SK-N-SH (cell line): ENCODE measurements around the gene RPL27.

Experiments used
- FOXM1 ChIP-seq: IDR thresholded peaks from 2 replicates; pipeline ENCODE4 v1.4.0; 2012; ENCODE audit warnings: low read depth, mild to moderate bottlenecking
- GABPA ChIP-seq: IDR thresholded peaks from 2 replicates; pipeline ENCODE4 v1.4.0; 2012; ENCODE audit warnings: low read depth, mild to moderate bottlenecking
- MAX ChIP-seq: IDR thresholded peaks from 2 replicates; pipeline ENCODE4 v1.4.0; 2012; ENCODE audit warnings: low read depth
- MXI1 ChIP-seq: IDR thresholded peaks from 2 replicates; pipeline ENCODE4 v1.6.1; 2012; ENCODE audit warnings: mild to moderate bottlenecking, low read depth, low read length, improper control_type of control experiment
- NFIC ChIP-seq: IDR thresholded peaks from 2 replicates; pipeline ENCODE4 v1.4.0; 2012; ENCODE audit warnings: borderline replicate concordance
- NRF1 ChIP-seq: IDR thresholded peaks from 2 replicates; pipeline ENCODE4 v1.6.1; 2012; ENCODE audit warnings: low read depth, mild to moderate bottlenecking, low read length
- POLR2AphosphoS5 ChIP-seq: IDR thresholded peaks from 2 replicates; pipeline ENCODE4 v1.6.1; 2012; ENCODE audit warnings: low read depth, low read length
- RXRA ChIP-seq: IDR thresholded peaks from 2 replicates; pipeline ENCODE4 v1.4.0; 2012; ENCODE audit warnings: low read depth, mild to moderate bottlenecking, borderline replicate concordance
- TF ChIP-seq, protein P1 (sequence below): fragments of 200-600 bp; sonication (generic); IDR thresholded peaks from 2 replicates; pipeline ENCODE4 v1.6.1; 2017; ENCODE audit warnings: antibody characterized with exemption, mild to moderate bottlenecking, moderate library complexity
- TF ChIP-seq, protein P2 (sequence below): IDR thresholded peaks from 2 replicates; pipeline ENCODE4 v1.4.0; 2012; ENCODE audit warnings: low read depth, borderline replicate concordance

- TF ChIP-seq, protein P1, sequence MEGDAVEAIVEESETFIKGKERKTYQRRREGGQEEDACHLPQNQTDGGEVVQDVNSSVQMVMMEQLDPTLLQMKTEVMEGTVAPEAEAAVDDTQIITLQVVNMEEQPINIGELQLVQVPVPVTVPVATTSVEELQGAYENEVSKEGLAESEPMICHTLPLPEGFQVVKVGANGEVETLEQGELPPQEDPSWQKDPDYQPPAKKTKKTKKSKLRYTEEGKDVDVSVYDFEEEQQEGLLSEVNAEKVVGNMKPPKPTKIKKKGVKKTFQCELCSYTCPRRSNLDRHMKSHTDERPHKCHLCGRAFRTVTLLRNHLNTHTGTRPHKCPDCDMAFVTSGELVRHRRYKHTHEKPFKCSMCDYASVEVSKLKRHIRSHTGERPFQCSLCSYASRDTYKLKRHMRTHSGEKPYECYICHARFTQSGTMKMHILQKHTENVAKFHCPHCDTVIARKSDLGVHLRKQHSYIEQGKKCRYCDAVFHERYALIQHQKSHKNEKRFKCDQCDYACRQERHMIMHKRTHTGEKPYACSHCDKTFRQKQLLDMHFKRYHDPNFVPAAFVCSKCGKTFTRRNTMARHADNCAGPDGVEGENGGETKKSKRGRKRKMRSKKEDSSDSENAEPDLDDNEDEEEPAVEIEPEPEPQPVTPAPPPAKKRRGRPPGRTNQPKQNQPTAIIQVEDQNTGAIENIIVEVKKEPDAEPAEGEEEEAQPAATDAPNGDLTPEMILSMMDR: no peak
- TF ChIP-seq GABPA: no peak
- no peak for TF ChIP-seq MAX
- TF ChIP-seq POLR2AphosphoS5: no peak
- no peak for TF ChIP-seq RXRA
- no peak for TF ChIP-seq MXI1
- TF ChIP-seq NFIC: no peak
- no peak for TF ChIP-seq FOXM1
- TF ChIP-seq, protein P2, sequence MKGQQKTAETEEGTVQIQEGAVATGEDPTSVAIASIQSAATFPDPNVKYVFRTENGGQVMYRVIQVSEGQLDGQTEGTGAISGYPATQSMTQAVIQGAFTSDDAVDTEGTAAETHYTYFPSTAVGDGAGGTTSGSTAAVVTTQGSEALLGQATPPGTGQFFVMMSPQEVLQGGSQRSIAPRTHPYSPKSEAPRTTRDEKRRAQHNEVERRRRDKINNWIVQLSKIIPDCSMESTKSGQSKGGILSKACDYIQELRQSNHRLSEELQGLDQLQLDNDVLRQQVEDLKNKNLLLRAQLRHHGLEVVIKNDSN: no peak
- no peak for TF ChIP-seq NRF1
Measured at GRCh38 chr17:43014020-43014648, 15.9 kb downstream of the RPL27 start.
